ENCODE data around the gene REC114. TPM values are rescaled to one million over a fixed set of nuclear protein-coding genes. Genes with fewer than 3 reads are reported as not detected.
A peak's percentile ranks its signal among the peaks of the same experiment; 100 is the strongest.

REC114 gene
- polyA plus RNA-seq, 12 donors = not detected

DNA sequence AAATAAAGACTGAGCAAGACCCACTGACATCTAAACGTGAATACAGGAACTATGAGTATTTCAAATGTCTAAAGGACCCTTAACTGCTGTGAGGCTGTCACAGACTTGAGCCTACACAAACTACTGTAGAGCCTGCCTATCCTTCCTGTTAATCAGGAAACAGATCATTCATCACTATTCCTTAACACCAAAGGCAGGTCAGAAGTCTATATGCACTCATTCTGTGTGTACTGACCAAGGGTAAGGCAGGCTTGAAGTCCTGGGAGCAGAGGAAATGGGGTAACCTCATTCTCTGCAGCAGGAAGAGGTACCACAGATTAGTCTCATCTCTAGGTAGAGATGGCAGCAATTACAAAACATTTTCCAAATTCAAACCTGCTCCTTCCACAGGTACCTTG lies 159.5 kb downstream of the REC114 start:
- DNase-seq = no peak

DNA sequence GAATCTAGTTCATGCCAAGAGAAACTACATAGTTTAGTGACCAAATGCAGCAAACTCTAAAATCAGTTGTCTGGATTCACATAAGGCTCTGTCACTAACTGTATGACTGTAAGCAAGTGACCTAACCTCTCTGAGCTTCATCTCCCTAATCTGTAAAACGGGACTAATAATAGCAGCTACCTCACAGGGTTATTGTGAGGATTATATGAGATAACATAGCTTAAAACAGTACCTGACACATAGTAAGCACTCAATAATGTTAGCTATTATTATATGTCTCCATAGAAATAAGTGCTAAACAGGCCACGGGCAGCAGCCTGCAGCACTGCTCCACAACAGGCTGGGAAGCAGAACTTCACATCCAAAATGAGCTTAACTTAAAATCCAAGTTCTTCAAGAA lies 160.0 kb downstream of the REC114 start:
- DNase-seq = no peak

DNA sequence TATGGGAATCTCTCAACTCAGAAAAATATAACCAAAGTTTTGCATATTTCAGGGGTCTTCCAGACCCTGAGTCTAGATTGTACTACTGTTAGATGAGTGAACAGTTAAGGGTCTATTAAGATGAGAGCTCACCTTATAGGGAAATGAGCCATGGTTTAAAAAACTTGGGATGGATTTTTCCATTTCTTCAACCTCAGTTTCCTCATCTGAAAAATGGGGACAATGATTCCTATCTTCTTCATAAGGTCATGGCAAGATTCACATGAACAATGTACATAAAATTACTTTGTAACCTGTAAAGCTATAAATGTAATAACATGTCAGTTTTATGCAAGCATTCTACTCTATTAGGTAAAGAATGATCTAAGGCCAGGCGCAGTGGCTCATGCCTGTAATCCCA lies 161.5 kb downstream of the REC114 start:
- DNase-seq = no peak

DNA sequence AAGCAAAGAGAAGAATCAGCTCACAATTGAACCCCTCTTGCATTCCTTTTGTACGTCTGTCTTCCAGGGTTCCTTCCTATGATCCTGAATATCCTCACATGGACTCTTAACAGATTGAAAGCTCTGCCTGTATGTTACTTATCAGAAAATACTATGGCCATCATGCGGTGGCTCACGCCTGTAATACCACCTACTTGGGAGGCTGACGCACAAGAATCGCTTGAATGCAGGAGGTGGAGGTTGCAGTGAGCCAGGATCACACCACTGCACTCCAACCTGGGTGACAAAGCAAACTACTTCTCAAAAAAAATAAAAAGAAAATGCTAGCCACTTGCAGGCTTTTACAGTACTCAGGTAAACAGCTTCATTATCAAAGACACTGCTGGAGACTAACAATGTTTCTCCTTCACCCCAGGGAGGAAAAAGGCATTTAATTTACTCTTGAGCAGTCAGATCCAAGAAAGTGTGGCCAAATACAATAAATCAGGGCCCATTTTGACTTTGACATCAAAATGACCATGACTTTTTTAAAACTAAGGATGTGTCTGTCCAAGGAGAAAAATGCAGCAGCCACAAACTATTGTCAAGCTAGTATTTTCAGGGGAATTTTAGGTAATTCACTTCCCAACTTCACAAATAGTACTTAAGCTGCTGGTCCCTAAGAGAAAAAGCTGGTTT lies 162.9 kb downstream of the REC114 start:
- DNase-seq = no peak

DNA sequence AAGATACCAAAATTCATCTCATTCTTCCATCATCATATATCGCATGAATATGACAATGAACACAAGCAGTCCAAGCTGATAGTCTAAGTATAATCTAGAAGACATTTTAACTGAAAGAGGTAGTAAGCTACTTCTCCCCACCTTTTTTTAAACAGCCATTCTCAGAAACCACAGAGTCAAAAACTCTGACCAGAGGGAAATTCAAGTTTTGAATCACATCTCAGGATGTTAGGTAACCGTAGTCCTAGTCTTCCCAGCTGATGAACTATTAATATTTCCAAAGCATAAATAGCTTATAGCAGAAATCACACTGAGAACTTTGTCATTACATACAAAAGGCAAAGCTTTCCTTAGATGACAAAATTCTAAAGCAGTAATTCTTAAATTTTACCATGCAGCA lies 164.4 kb downstream of the REC114 start:
- DNase-seq = no peak

DNA sequence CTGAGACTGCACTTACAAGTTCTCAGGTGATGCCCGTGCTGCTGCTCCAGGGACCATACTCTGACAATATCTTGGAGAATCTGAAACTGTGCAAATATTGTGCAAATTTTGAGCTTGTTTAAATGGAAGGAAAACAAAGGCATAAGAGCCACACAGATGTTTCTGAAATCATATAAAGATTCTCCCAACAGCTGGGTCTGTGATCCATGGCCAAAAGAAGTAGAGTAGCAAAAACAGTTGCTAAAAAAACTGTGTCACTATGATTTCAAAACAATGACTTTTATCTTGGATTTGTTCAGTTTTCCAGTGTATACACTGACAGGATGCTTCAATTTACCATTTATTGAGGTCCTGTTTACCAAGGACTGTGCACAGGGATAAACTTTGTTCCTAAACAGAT lies 164.9 kb downstream of the REC114 start:
- peak; percentile 25 for DNase-seq

DNA sequence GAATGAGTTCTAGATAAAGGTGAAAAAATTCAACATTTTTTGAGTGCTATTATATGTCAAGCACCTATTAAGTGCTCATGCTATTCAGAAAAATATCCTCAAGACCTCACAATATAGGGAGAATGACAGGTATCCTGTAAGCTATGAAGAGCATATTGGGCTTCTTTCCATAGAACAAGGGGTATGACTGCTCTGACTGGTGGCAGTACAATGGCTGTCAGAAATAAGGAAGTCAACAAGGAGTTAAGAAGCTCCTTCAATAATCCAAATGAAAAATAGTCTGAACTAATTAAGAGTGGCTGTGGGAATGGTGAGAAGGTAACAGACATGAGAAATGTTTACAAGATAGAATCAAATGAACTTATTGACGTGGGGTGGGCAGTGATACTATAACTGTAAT lies 165.5 kb downstream of the REC114 start:
- DNase-seq = no peak

DNA sequence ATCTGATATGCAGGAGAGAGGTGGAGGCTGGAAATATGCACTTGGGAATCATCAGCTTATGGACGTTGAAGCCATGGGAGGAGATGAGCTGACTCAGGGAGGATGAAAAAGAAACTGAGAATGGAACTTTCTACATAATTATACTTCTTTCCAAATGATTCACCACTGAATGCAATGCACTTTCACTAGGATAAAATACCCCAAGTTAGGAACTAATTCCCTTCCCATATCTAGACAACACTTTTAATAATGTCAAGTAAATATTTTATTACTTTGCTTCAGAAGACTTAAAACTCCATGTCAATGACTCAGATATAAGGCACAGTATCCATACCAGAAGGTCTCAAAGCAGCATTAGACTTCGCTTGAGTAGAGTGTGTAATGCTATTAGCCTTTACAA lies 166.0 kb downstream of the REC114 start:
- no peak for DNase-seq

Other genes with a start within 250 kb of the REC114 start
- gene HCN4, start 74.2 kb upstream of the REC114 start, polyA plus RNA-seq (ENCODE audit: insufficient read length in 12 of 12) = under 1 TPM in 6 of 12 donors, not detected in 6; 0.01 to 0.07 (median 0.03) TPM
- 100 to 1,000 TPM in 1 of 12 donors, 10 to 100 TPM in 10, not detected in 1; 71.4 to 115 (median 88.4) TPM for gene NPTN, start 190.2 kb downstream of the REC114 start, polyA plus RNA-seq (ENCODE audit: insufficient read length in 12 of 12)
- gene CD276, start 241.2 kb downstream of the REC114 start, polyA plus RNA-seq (ENCODE audit: insufficient read length in 12 of 12) = 100 to 1,000 TPM in 11 of 12 donors, not detected in 1; 103 to 157 (median 128) TPM

Measured in muscle of arm (tissue), 12 donors.